Measurements from ENCODE around the gene TBK1.

GRCh38 chr12:64407342-64408223 lies 44.3 kb upstream of the TBK1 start:
- no peak for TF ChIP-seq ZNF704 (CRISPR knock-in tag; IDR thresholded peaks at IDR 0.05; ENCODE audit: borderline replicate concordance)
- TF ChIP-seq RXRA (CRISPR knock-in tag; IDR thresholded peaks at IDR 0.05): no peak
- TF ChIP-seq ZKSCAN1 (IDR thresholded peaks at IDR 0.05; ENCODE audit: low read length): no peak
- TF ChIP-seq ZNF773 (CRISPR knock-in tag; IDR thresholded peaks at IDR 0.05; ENCODE audit: borderline replicate concordance): no peak
- TF ChIP-seq EP300 (IDR thresholded peaks at IDR 0.05; ENCODE audit: low read depth in 2 of 2, low read length in 2 of 2): no peak
- TF ChIP-seq EP300 (CRISPR knock-in tag; IDR thresholded peaks at IDR 0.05; ENCODE audit: borderline replicate concordance): no peak
- TF ChIP-seq FOXO1 (CRISPR knock-in tag; IDR thresholded peaks at IDR 0.05): no peak
- TF ChIP-seq GLMP (CRISPR knock-in tag; IDR thresholded peaks at IDR 0.05; ENCODE audit: borderline replicate concordance): no peak
- no peak for TF ChIP-seq RAD21 (CRISPR knock-in tag; IDR thresholded peaks at IDR 0.05)
- TF ChIP-seq RAD51 (IDR thresholded peaks at IDR 0.05; ENCODE audit: borderline replicate concordance): no peak
- no peak for TF ChIP-seq ZNF282 (IDR thresholded peaks at IDR 0.05; ENCODE audit: partially characterized antibody)
